ENCODE data around the gene HSD17B4.
"Not testable (repeated sequence)": the region's sequence is repeated elsewhere in the genome, so short reads cannot be mapped to it uniquely, and the experiment has no call there.

The HSD17B4 gene

GRCh38 chr5:119465640-119466039 is 13.3 kb downstream of the HSD17B4 start:
- no peak overlapping the region for H3K27ac ChIP-seq (ENCODE audit: low read depth, low read length)
- H3K4me1 ChIP-seq (ENCODE audit: insufficient read depth, low read length) = no peaks in the 10 kb centered on the region
- H3K27me3 ChIP-seq (ENCODE audit: control insufficient read depth in 1 of 2, insufficient read depth in 2 of 2, low read length in 2 of 2) = no peaks in the 10 kb centered on the region
- no peak overlapping the region for H3K4me3 ChIP-seq (ENCODE audit: low read depth in 1 of 2, low read length in 2 of 2)
- H3K9me3 ChIP-seq (ENCODE audit: low read length) = no peaks in the 10 kb centered on the region
- H3K9ac ChIP-seq (ENCODE audit: low read length) = no peak overlapping the region
- H3K36me3 ChIP-seq (ENCODE audit: insufficient read depth, low read length) = peaks cover 4% of the 10 kb centered on the region

- Histone ChIP-seq H3K9me3 (ENCODE audit: low read length) (no peaks in the 10 kb centered on the region), H3K27me3 (ENCODE audit: control insufficient read depth in 1 of 2, insufficient read depth in 2 of 2, low read length in 2 of 2) (no peaks in the 10 kb centered on the region), H3K27ac (ENCODE audit: low read depth, low read length) (no peak overlapping the region), H3K4me3 (ENCODE audit: low read depth in 1 of 2, low read length in 2 of 2) (no peak overlapping the region), H3K36me3 (ENCODE audit: insufficient read depth, low read length) (peaks cover 4% of the 10 kb centered on the region), H3K9ac (ENCODE audit: low read length) (no peak overlapping the region), H3K4me1 (ENCODE audit: insufficient read depth, low read length) (no peaks in the 10 kb centered on the region)
Measured at GRCh38 chr5:119468286-119468685, 16.0 kb downstream of the HSD17B4 start.

- H3K4me3 ChIP-seq (ENCODE audit: low read depth in 1 of 2, low read length in 2 of 2) = no peak overlapping the region
- no peaks in the 10 kb centered on the region for H3K27me3 ChIP-seq (ENCODE audit: control insufficient read depth in 1 of 2, insufficient read depth in 2 of 2, low read length in 2 of 2)
- H3K9me3 ChIP-seq (ENCODE audit: low read length) = no peaks in the 10 kb centered on the region
- H3K9ac ChIP-seq (ENCODE audit: low read length) = no peak overlapping the region
- no peak overlapping the region for H3K27ac ChIP-seq (ENCODE audit: low read depth, low read length)
- peaks cover 4% of the 10 kb centered on the region for H3K36me3 ChIP-seq (ENCODE audit: insufficient read depth, low read length)
- no peaks in the 10 kb centered on the region for H3K4me1 ChIP-seq (ENCODE audit: insufficient read depth, low read length)
Measured at GRCh38 chr5:119470105-119470763, 17.9 kb downstream of the HSD17B4 start.

- H3K9me3 ChIP-seq (ENCODE audit: low read length) = no peaks in the 10 kb centered on the region
- H3K9ac ChIP-seq (ENCODE audit: low read length) = no peak overlapping the region
- no peaks in the 10 kb centered on the region for H3K27me3 ChIP-seq (ENCODE audit: control insufficient read depth in 1 of 2, insufficient read depth in 2 of 2, low read length in 2 of 2)
- no peak overlapping the region for H3K27ac ChIP-seq (ENCODE audit: low read depth, low read length)
- H3K4me3 ChIP-seq (ENCODE audit: low read depth in 1 of 2, low read length in 2 of 2) = no peak overlapping the region
- H3K36me3 ChIP-seq (ENCODE audit: insufficient read depth, low read length) = peaks cover 4% of the 10 kb centered on the region
- H3K4me1 ChIP-seq (ENCODE audit: insufficient read depth, low read length) = no peaks in the 10 kb centered on the region
Measured at GRCh38 chr5:119470851-119471451, 18.7 kb downstream of the HSD17B4 start.

GRCh38 chr5:119473241-119473640 is 20.9 kb downstream of the HSD17B4 start:
- peaks cover 14% of the 10 kb centered on the region for H3K36me3 ChIP-seq (ENCODE audit: insufficient read depth, low read length)
- no peak overlapping the region for H3K4me3 ChIP-seq (ENCODE audit: low read depth in 1 of 2, low read length in 2 of 2)
- H3K9ac ChIP-seq (ENCODE audit: low read length) = no peak overlapping the region
- no peaks in the 10 kb centered on the region for H3K27me3 ChIP-seq (ENCODE audit: control insufficient read depth in 1 of 2, insufficient read depth in 2 of 2, low read length in 2 of 2)
- H3K9me3 ChIP-seq (ENCODE audit: low read length) = no peaks in the 10 kb centered on the region
- H3K4me1 ChIP-seq (ENCODE audit: insufficient read depth, low read length) = no peaks in the 10 kb centered on the region
- H3K27ac ChIP-seq (ENCODE audit: low read depth, low read length) = no peak overlapping the region

DNA sequence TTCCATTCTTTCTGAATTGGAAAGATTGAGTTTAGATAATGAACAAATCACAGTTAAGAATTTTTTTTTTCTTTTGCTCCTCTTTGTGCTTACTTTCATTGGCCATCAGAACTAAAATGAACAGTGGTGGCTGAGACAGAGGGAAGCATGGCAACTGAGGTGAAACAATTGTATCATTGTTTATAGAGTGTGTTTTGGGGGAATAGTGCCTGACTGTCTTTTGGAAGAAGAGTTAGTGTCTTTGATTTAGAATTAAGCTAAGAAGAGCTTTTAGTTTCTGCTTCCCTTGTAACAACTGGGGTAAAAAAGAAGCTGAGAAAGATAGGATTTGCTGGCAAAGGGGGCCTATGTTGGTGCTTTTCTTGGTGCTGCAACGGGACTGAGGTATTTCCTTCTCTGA is 24.0 kb downstream of the HSD17B4 start:
- no peak overlapping the region for H3K27ac ChIP-seq (ENCODE audit: low read depth, low read length)

DNA sequence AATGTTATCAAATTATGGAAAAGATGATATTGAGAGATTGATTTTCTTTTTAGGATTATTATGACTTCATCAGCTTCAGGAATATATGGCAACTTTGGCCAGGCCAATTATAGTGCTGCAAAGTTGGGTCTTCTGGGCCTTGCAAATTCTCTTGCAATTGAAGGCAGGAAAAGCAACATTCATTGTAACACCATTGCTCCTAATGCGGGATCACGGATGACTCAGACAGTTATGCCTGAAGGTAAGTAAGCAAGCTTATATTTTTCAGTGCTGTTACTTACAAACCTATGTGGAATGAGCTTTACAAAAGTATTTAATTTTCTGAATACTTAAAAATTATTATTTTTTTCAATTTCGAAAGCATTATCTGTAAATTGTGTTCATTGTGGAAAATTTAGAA is 26.5 kb downstream of the HSD17B4 start:
- Histone ChIP-seq H3K36me3 (ENCODE audit: insufficient read depth, low read length) (peaks cover 33% of the 10 kb centered on the region), H3K9ac (ENCODE audit: low read length) (no peak overlapping the region), H3K4me1 (ENCODE audit: insufficient read depth, low read length) (no peaks in the 10 kb centered on the region), H3K4me3 (ENCODE audit: low read depth in 1 of 2, low read length in 2 of 2) (no peak overlapping the region), H3K27ac (ENCODE audit: low read depth, low read length) (no peak overlapping the region), H3K9me3 (ENCODE audit: low read length) (no peaks in the 10 kb centered on the region), H3K27me3 (ENCODE audit: control insufficient read depth in 1 of 2, insufficient read depth in 2 of 2, low read length in 2 of 2) (no peaks in the 10 kb centered on the region)

More for the DNA sequence above, 24.0 kb downstream of the HSD17B4 start:
- H3K9ac ChIP-seq (ENCODE audit: low read length) = no peak overlapping the region
- H3K4me3 ChIP-seq (ENCODE audit: low read depth in 1 of 2, low read length in 2 of 2) = no peak overlapping the region
- H3K27me3 ChIP-seq (ENCODE audit: control insufficient read depth in 1 of 2, insufficient read depth in 2 of 2, low read length in 2 of 2) = no peaks in the 10 kb centered on the region
- no peaks in the 10 kb centered on the region for H3K4me1 ChIP-seq (ENCODE audit: insufficient read depth, low read length)
- H3K36me3 ChIP-seq (ENCODE audit: insufficient read depth, low read length) = peaks cover 27% of the 10 kb centered on the region
- no peaks in the 10 kb centered on the region for H3K9me3 ChIP-seq (ENCODE audit: low read length)

- H3K27me3 ChIP-seq (ENCODE audit: control insufficient read depth in 1 of 2, insufficient read depth in 2 of 2, low read length in 2 of 2); H3K4me3 ChIP-seq (ENCODE audit: low read depth in 1 of 2, low read length in 2 of 2); H3K4me1 ChIP-seq (ENCODE audit: insufficient read depth, low read length); H3K9ac ChIP-seq (ENCODE audit: low read length); H3K27ac ChIP-seq (ENCODE audit: low read depth, low read length); H3K9me3 ChIP-seq (ENCODE audit: low read length): not testable (repeated sequence)
- peaks cover 33% of the 10 kb centered on the region for H3K36me3 ChIP-seq (ENCODE audit: insufficient read depth, low read length)
Measured at GRCh38 chr5:119480629-119481028, 28.3 kb downstream of the HSD17B4 start.

GRCh38 chr5:119483155-119483554 is 30.9 kb downstream of the HSD17B4 start:
- H3K4me3 ChIP-seq (ENCODE audit: low read depth in 1 of 2, low read length in 2 of 2) = no peak overlapping the region
- H3K36me3 ChIP-seq (ENCODE audit: insufficient read depth, low read length) = peaks cover 29% of the 10 kb centered on the region
- no peaks in the 10 kb centered on the region for H3K9me3 ChIP-seq (ENCODE audit: low read length)

DNA sequence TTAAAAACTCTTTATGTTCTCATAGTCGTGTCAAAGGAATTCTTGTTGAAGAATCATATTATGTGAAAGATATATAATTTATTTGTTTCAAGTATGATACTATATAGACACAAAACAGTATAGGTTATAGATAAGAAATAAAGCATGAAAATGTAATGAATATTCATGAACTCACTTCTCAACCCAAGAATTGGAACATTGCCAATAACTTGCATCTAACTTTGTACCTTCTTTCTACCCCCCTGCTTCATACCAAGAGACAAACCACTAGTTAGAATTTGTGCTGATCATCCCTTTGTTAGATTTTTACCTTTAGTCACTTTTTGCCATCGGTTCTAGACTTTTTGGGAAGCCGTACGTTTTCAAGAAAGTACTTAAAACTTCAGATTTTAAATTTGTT is 32.6 kb downstream of the HSD17B4 start:
- no peaks in the 10 kb centered on the region for H3K9me3 ChIP-seq (ENCODE audit: low read length)
- H3K27ac ChIP-seq (ENCODE audit: low read depth, low read length) = no peak overlapping the region
- H3K36me3 ChIP-seq (ENCODE audit: insufficient read depth, low read length) = peaks cover 14% of the 10 kb centered on the region
- no peak overlapping the region for H3K4me3 ChIP-seq (ENCODE audit: low read depth in 1 of 2, low read length in 2 of 2)
- H3K9ac ChIP-seq (ENCODE audit: low read length) = no peak overlapping the region
- no peaks in the 10 kb centered on the region for H3K27me3 ChIP-seq (ENCODE audit: control insufficient read depth in 1 of 2, insufficient read depth in 2 of 2, low read length in 2 of 2)
- no peaks in the 10 kb centered on the region for H3K4me1 ChIP-seq (ENCODE audit: insufficient read depth, low read length)

More at GRCh38 chr5:119483155-119483554, 30.9 kb downstream of the HSD17B4 start:
- H3K9ac ChIP-seq (ENCODE audit: low read length) = no peak overlapping the region
- H3K27me3 ChIP-seq (ENCODE audit: control insufficient read depth in 1 of 2, insufficient read depth in 2 of 2, low read length in 2 of 2) = no peaks in the 10 kb centered on the region
- no peak overlapping the region for H3K27ac ChIP-seq (ENCODE audit: low read depth, low read length)
- no peaks in the 10 kb centered on the region for H3K4me1 ChIP-seq (ENCODE audit: insufficient read depth, low read length)

DNA sequence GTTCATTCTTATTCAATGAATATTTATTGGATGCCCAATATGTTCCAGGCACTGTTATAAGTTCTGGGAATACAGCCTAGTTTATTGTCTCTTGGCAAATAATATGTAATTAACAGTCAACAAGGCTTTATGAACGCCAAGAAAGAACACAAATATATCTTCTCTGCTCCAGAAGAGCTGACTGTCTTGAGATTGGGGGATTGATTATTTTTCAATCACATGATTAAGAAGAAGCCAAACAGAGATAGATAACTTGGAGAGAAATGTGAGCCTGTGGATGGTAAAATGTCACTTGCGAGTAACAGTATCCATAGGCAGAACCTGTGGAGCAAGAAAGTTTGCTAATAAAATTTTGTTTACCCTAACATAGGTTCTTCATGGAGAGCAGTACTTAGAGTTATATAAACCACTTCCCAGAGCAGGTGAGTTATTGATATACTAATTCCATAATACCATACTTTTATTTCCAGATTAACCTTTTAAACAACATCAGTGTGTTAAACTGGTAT is 49.4 kb downstream of the HSD17B4 start:
- no peak overlapping the region for H3K4me3 ChIP-seq (ENCODE audit: low read depth in 1 of 2, low read length in 2 of 2)
- H3K27me3 ChIP-seq (ENCODE audit: control insufficient read depth in 1 of 2, insufficient read depth in 2 of 2, low read length in 2 of 2) = no peaks in the 10 kb centered on the region
- no peaks in the 10 kb centered on the region for H3K4me1 ChIP-seq (ENCODE audit: insufficient read depth, low read length)
- peaks cover 10% of the 10 kb centered on the region for H3K36me3 ChIP-seq (ENCODE audit: insufficient read depth, low read length)
- no peak overlapping the region for H3K9ac ChIP-seq (ENCODE audit: low read length)
- H3K9me3 ChIP-seq (ENCODE audit: low read length) = peaks cover 4% of the 10 kb centered on the region
- H3K27ac ChIP-seq (ENCODE audit: low read depth, low read length) = no peak overlapping the region

- H3K4me1 ChIP-seq (ENCODE audit: insufficient read depth, low read length); H3K36me3 ChIP-seq (ENCODE audit: insufficient read depth, low read length); H3K27me3 ChIP-seq (ENCODE audit: control insufficient read depth in 1 of 2, insufficient read depth in 2 of 2, low read length in 2 of 2): not testable (repeated sequence)
Measured at GRCh38 chr5:119503939-119504338, 51.6 kb downstream of the HSD17B4 start.

More at GRCh38 chr5:119503939-119504338, 51.6 kb downstream of the HSD17B4 start:
- not testable (repeated sequence) for H3K27ac ChIP-seq (ENCODE audit: low read depth, low read length); H3K9ac ChIP-seq (ENCODE audit: low read length); H3K9me3 ChIP-seq (ENCODE audit: low read length); H3K4me3 ChIP-seq (ENCODE audit: low read depth in 1 of 2, low read length in 2 of 2)

Data from muscle layer of colon (tissue), 2 donors.